HL-60 (cell line): Measurements from ENCODE around the gene AKAP12.
"Not testable (repeated sequence)": the region's sequence is repeated elsewhere in the genome, so short reads cannot be mapped to it uniquely, and the experiment has no call there.

Experiments
- DNase-seq, 2 experiments: peaks; one replicate each; pipeline ENCODE4 v3.0.0-alpha.2; 2010 to 2020; ENCODE audit warnings: low read depth in 1 of 2, low spot score in 1 of 2
- H3K27ac ChIP-seq: fragments of 250-450 bp; sonication (Bioruptor Pico); replicated peaks from 2 replicates; pipeline ENCODE4 v1.5.1; 2020; ENCODE audit warnings: mild to moderate bottlenecking, moderate library complexity
- H3K27me3 ChIP-seq: fragments of 250-450 bp; sonication (Bioruptor Pico); 2 replicates; pipeline ENCODE4 v1.5.1; 2021; ENCODE audit warnings: mild to moderate bottlenecking, moderate library complexity; ENCODE audit not compliant: insufficient read depth, poor library complexity, severe bottlenecking
- H3K4me3 ChIP-seq: replicated peaks from 2 replicates; pipeline ENCODE4 v1.5.1; 2011; ENCODE audit warnings: mild to moderate bottlenecking, control low read depth, low read length; ENCODE audit not compliant: insufficient read depth
- GABPA ChIP-seq: IDR thresholded peaks from 2 replicates; pipeline ENCODE4 v1.6.1; 2012; ENCODE audit warnings: low read depth
- POLR2AphosphoS5 ChIP-seq: IDR thresholded peaks from 2 replicates; pipeline ENCODE4 v1.6.1; 2012; ENCODE audit warnings: low read depth
- SPI1 ChIP-seq: IDR thresholded peaks from 2 replicates; pipeline ENCODE4 v1.6.1; 2012; ENCODE audit warnings: low read depth, mild to moderate bottlenecking, borderline replicate concordance
- TF ChIP-seq, protein P1 (sequence below): IDR thresholded peaks from one replicate; pipeline ENCODE4 v1.5.1; 2011; ENCODE audit warnings: low read length, control low read depth, inconsistent platforms; ENCODE audit not compliant: insufficient read depth
- TF ChIP-seq, protein P2 (sequence below): IDR thresholded peaks from 2 replicates; pipeline ENCODE4 v1.6.1; 2012; ENCODE audit warnings: low read depth; ENCODE audit not compliant: insufficient replicate concordance

Gene AKAP12

DNA sequence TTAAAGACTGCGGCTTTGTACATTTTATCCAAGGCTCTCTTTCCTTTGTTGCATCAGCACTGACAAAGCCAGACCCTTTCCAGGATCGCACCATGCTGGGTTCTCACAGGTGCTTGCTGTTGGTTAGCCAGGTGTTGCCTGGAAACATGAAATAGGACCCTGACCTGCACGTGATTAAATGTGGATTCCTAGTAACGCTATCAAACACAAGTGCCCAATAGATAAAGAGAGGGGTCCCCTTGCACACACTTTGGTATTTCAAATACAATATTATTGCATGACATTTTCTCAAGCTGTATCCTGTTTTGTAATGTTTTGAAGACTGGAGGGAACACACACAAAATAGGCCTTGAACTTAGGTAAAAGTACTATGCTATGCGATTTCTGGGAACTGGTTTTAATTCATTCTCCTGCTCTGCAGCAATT lies 73.3 kb downstream of the AKAP12 start:
- TF ChIP-seq, protein P1, sequence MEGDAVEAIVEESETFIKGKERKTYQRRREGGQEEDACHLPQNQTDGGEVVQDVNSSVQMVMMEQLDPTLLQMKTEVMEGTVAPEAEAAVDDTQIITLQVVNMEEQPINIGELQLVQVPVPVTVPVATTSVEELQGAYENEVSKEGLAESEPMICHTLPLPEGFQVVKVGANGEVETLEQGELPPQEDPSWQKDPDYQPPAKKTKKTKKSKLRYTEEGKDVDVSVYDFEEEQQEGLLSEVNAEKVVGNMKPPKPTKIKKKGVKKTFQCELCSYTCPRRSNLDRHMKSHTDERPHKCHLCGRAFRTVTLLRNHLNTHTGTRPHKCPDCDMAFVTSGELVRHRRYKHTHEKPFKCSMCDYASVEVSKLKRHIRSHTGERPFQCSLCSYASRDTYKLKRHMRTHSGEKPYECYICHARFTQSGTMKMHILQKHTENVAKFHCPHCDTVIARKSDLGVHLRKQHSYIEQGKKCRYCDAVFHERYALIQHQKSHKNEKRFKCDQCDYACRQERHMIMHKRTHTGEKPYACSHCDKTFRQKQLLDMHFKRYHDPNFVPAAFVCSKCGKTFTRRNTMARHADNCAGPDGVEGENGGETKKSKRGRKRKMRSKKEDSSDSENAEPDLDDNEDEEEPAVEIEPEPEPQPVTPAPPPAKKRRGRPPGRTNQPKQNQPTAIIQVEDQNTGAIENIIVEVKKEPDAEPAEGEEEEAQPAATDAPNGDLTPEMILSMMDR: no peak
- TF ChIP-seq, protein P2, sequence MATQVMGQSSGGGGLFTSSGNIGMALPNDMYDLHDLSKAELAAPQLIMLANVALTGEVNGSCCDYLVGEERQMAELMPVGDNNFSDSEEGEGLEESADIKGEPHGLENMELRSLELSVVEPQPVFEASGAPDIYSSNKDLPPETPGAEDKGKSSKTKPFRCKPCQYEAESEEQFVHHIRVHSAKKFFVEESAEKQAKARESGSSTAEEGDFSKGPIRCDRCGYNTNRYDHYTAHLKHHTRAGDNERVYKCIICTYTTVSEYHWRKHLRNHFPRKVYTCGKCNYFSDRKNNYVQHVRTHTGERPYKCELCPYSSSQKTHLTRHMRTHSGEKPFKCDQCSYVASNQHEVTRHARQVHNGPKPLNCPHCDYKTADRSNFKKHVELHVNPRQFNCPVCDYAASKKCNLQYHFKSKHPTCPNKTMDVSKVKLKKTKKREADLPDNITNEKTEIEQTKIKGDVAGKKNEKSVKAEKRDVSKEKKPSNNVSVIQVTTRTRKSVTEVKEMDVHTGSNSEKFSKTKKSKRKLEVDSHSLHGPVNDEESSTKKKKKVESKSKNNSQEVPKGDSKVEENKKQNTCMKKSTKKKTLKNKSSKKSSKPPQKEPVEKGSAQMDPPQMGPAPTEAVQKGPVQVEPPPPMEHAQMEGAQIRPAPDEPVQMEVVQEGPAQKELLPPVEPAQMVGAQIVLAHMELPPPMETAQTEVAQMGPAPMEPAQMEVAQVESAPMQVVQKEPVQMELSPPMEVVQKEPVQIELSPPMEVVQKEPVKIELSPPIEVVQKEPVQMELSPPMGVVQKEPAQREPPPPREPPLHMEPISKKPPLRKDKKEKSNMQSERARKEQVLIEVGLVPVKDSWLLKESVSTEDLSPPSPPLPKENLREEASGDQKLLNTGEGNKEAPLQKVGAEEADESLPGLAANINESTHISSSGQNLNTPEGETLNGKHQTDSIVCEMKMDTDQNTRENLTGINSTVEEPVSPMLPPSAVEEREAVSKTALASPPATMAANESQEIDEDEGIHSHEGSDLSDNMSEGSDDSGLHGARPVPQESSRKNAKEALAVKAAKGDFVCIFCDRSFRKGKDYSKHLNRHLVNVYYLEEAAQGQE: no peak
- TF ChIP-seq POLR2AphosphoS5 (no peak), GABPA (no peak), SPI1 (no peak)
- no peak for DNase-seq
- H3K27ac ChIP-seq: no peak overlapping the region
- no peaks in the 10 kb centered on the region for H3K27me3 ChIP-seq
- no peak overlapping the region for H3K4me3 ChIP-seq

DNA sequence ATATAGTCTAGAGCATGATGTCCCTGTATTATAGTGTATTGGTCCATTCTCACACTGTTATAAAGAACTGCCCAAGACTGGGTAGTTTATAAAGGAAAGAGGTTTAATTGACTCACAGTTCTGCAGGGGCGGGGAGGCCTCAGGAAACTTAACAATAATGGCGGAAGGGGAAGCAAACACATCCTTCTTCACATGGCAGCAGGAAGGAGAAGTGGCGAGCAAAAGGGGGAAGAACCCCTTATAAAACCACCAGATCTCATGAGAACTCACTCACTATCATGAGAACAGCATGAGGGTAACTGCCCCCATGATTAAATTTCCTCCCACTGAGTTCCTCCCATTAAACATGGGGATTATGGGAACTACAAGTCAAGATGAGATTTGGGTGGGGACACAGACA lies 75.9 kb downstream of the AKAP12 start:
- H3K4me3 ChIP-seq, H3K27me3 ChIP-seq, H3K27ac ChIP-seq: not testable (repeated sequence)
- peak; percentile 70 for TF ChIP-seq SPI1
- peak; percentile 10 to 66 for DNase-seq

DNA sequence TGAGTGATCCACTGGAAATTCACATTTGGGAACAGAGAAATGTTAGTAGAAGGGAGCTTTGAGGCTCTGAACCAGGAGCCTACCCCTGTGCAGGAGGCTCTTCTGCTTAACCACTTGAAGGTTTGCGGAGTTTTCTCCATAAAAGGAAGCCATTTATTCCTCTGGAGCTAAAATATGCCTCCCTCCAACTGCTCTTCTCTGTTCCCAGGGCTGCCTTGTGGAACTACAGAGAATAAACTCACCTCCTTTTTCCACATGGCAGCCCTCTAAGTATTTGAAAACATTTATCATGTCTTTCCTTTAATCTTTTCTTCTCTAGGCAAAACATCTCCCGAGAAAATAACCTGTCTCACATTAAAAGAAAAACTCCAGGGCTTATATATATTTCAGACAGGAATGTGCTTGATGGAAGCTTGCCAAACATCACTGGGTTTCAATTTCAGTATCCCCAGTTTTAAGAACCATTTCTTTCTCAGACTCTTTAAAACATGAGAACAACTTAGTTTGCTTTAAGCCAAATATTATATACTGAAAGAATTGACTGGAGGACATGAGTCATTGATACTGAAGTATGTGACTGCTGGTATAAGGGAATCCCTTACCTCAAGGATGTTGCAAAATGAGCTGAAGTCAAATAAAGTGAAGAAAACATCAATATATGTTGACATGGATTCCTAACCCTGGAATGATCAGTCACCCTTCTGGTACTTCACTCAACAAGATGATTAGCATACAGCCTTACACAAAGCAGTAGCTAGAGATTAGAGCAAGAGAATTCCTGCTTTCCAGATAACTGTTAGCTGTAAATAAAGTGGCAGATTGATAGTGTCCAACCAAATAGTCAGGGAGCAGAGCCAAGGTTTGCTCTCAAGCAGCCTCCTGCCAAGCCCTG lies 77.6 kb downstream of the AKAP12 start:
- Histone ChIP-seq H3K4me3 (no peak overlapping the region), H3K27ac (no peak overlapping the region), H3K27me3 (no peaks in the 10 kb centered on the region)
- no peak for DNase-seq
- TF ChIP-seq GABPA (no peak), SPI1 (no peak), POLR2AphosphoS5 (no peak)
- TF ChIP-seq, protein P1: no peak
- TF ChIP-seq, protein P2: no peak

DNA sequence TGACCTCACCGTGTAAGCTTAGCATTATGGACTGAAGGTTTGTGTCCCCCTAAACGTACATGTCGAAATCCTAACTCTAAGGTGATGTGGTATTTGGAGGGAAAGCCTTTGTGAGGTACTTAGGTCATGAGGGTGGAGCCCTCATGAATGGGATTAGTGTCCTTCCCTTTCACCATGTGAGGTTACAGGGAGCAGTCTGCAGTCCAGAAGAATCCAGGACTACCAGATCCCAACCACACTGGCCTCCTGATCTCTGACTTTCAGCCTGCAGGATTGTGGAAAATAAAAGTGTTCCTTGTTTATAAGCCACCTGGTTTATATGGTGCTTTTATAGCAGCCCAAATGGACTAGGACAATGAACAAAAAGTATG lies 78.2 kb downstream of the AKAP12 start:
- Histone ChIP-seq H3K27me3 (no peaks in the 10 kb centered on the region), H3K4me3 (no peak overlapping the region), H3K27ac (no peak overlapping the region)
- no peak for TF ChIP-seq SPI1
- TF ChIP-seq POLR2AphosphoS5: no peak
- TF ChIP-seq, protein P2: no peak
- no peak for TF ChIP-seq GABPA
- TF ChIP-seq, protein P1: no peak
- DNase-seq: no peak
